GM12878 (cell line): ENCODE results near the gene F12. TPM values are rescaled to one million over a fixed set of nuclear protein-coding genes. Genes with fewer than 3 reads are reported as not detected.

Experiments used
- ATAC-seq: fragments of 200-7000 bp; cut with Tn5 transposase; 3 replicates; pipeline ENCODE4 v1.9.1; 2020; ENCODE audit warnings: mild to moderate bottlenecking, moderate library complexity
- BruUV-seq: library from RNA; stranded (reverse); fragments of 400-500 nt; replicated peaks from 2 replicates; lab custom pipeline; 2021; lab: Mats Ljungman, UMichigan
- CTCF ChIA-PET: fragments of 300-600 bp; sonication (Branson Sonifier 250); formaldehyde crosslinking; extraction: SDS; loops from one replicate; lab custom pipeline; 2021; ENCODE audit warnings: inconsistent platforms; lab: Yijun Ruan, JAX
- POLR2A ChIA-PET: fragments of 350-600 bp; formaldehyde crosslinking; extraction: SDS; loops from one replicate; lab custom pipeline; 2021; ENCODE audit warnings: inconsistent platforms; lab: Charles Lee
- RAD21 ChIA-PET: fragments of 300-600 bp; sonication (Branson Sonifier 250); formaldehyde crosslinking; loops from one replicate; lab custom pipeline; 2023; ENCODE audit warnings: antibody characterized with exemption; ENCODE audit not compliant: unreplicated experiment; lab: Charles Lee
- SMC1A ChIA-PET: fragments of 300-600 bp; sonication (Branson Sonifier 250); formaldehyde crosslinking; loops from one replicate; lab custom pipeline; 2023; ENCODE audit not compliant: unreplicated experiment, uncharacterized antibody; lab: Charles Lee
- DNase-seq: peaks from one replicate; pipeline ENCODE4 v3.0.0-alpha.2; 2011; ENCODE audit warnings: low read depth, low spot score
- FAIRE-seq: peaks from 3 replicates; lab custom pipeline; 2011; peaks lifted over from hg19 to GRCh38; lab: Jason Lieb, UNC
- H2AFZ ChIP-seq: 2 replicates; pipeline ENCODE4 v1.6.0; 2011; ENCODE audit warnings: low read depth, low read length, control low read depth; ENCODE audit not compliant: control insufficient read depth
- H3K27ac ChIP-seq: 2 replicates; pipeline ENCODE4 v1.5.1; 2011; ENCODE audit warnings: control low read depth; ENCODE audit not compliant: control insufficient read depth, insufficient read depth
- H3K27me3 ChIP-seq, 2 experiments: replicated peaks in 1 of 2; 2 replicates each; pipeline versions ENCODE4 v1.6.0 to v1.6.1; 2011; ENCODE audit warnings: low read length in 1 of 2; ENCODE audit not compliant: control insufficient read depth in 2 of 2, insufficient read depth in 2 of 2
- H3K36me3 ChIP-seq, 2 experiments: 2 replicates each; pipeline ENCODE4 v1.5.1; 2011; ENCODE audit warnings: low read length in 1 of 2; ENCODE audit not compliant: control insufficient read depth in 2 of 2, insufficient read depth in 2 of 2
- H3K4me1 ChIP-seq: 2 replicates; pipeline ENCODE4 v1.6.1; 2011; ENCODE audit warnings: mild to moderate bottlenecking, low read length, moderate library complexity, mixed read lengths; ENCODE audit not compliant: control insufficient read depth, insufficient read depth
- H3K4me2 ChIP-seq: 2 replicates; pipeline ENCODE4 v1.6.0; 2011; ENCODE audit warnings: control low read depth; ENCODE audit not compliant: control insufficient read depth, insufficient read depth
- H3K4me3 ChIP-seq: fragments of 200-600 bp; sonication (generic); 2 replicates; pipeline ENCODE4 v1.5.1; 2016
- H3K79me2 ChIP-seq: 2 replicates; pipeline ENCODE4 v1.6.0; 2011; ENCODE audit warnings: low read length; ENCODE audit not compliant: control insufficient read depth, insufficient read depth
- H3K9ac ChIP-seq: 2 replicates; pipeline ENCODE4 v1.8.0; 2011; ENCODE audit warnings: low read length, control low read depth, mixed read lengths; ENCODE audit not compliant: control insufficient read depth, insufficient read depth
- H3K9me3 ChIP-seq: replicated peaks from 3 replicates; pipeline ENCODE4 v1.5.1; 2011; ENCODE audit warnings: mild to moderate bottlenecking, low read length; ENCODE audit not compliant: control insufficient read depth, insufficient read depth
- H4K20me1 ChIP-seq: 2 replicates; pipeline ENCODE4 v1.6.0; 2011; ENCODE audit not compliant: control insufficient read depth, insufficient read depth
- BHLHE40 ChIP-seq, 2 experiments: fragments of 450-650 bp in 1 of 2; IDR thresholded peaks; 2 replicates each; pipeline ENCODE4 v1.6.1; 2011 to 2017; ENCODE audit warnings: low read depth in 2 of 2, borderline replicate concordance in 1 of 2, improper control_type of control experiment in 1 of 2, low read length in 1 of 2, mild to moderate bottlenecking in 1 of 2
- BMI1 ChIP-seq: fragments of 450-650 bp; IDR thresholded peaks from 2 replicates; pipeline ENCODE4 v1.6.1; 2016; ENCODE audit warnings: mild to moderate bottlenecking, moderate library complexity, borderline replicate concordance
- HDGF ChIP-seq: fragments of 450-650 bp; IDR thresholded peaks from 2 replicates; pipeline ENCODE4 v1.6.1; 2016; ENCODE audit warnings: antibody characterized with exemption
- MYC ChIP-seq: IDR thresholded peaks from 2 replicates; pipeline ENCODE4 v1.6.1; 2011; ENCODE audit warnings: mild to moderate bottlenecking, low read length, moderate library complexity, inconsistent platforms; ENCODE audit not compliant: insufficient read depth, insufficient replicate concordance, insufficient read length, severe bottlenecking
- RAD21 ChIP-seq: IDR thresholded peaks from 2 replicates; pipeline ENCODE4 v1.6.1; 2011; ENCODE audit warnings: mild to moderate bottlenecking, low read depth, low read length, moderate library complexity; ENCODE audit not compliant: insufficient read depth
- RFX5 ChIP-seq: IDR thresholded peaks from 2 replicates; pipeline ENCODE4 v1.6.1; 2011; ENCODE audit warnings: low read depth, low read length, improper control_type of control experiment
- YBX1 ChIP-seq: fragments of 450-650 bp; IDR thresholded peaks from 2 replicates; pipeline ENCODE4 v1.6.1; 2016; ENCODE audit warnings: antibody characterized with exemption
- WGBS: methylation state at CpG from one replicate; pipeline ENCODE4 v1.1.6; 2016; ENCODE audit warnings: low lambda C conversion rate; ENCODE audit not compliant: insufficient replicate concordance, insufficient coverage; ENCODE audit errors: missing lambda C conversion rate; 5-methylcytosine and 5-hydroxymethylcytosine counted together
- in situ Hi-C: fragments of 300-500 bp; cut with MboI; formaldehyde crosslinking; loops from 9 replicates; pipeline ENCODE4 v1.14.3; 2018; ENCODE audit warnings: mixed read lengths
- intact Hi-C: fragments of 100-400 bp; cut with micrococcal nuclease; formaldehyde crosslinking; loops from one replicate; pipeline ENCODE4 v1.14.2; 2022; ENCODE audit not compliant: unreplicated experiment
- polyA plus RNA-seq, 11 experiments: library from polyadenylated mRNA; depleted of rRNA in 4 of 11; unstranded in 6 of 11; stranded (reverse) in 5 of 11; fragments of >200 nt; fragmentation: Nextera tagmentation in 4 of 11; fragmentation: Illumina TruSeq in 1 of 11; extraction: Ambion mirVana in 4 of 11; extraction: Trizol in 1 of 11; gene quantifications; 1 replicate in 1 of 11; 2 replicates in 10 of 11; pipeline versions ENCODE4 v1.2.1 to v1.2.3, GENCODE V29; 2011 to 2016; ENCODE audit warnings: inconsistent platforms in 2 of 11, missing spikeins in 2 of 11, low read depth in 1 of 11
- total RNA-seq, 4 experiments: library from RNA; depleted of rRNA in 3 of 4; stranded (reverse); fragments of >200 nt in 3 of 4; fragmentation: Illumina TruSeq in 1 of 4; extraction: Trizol in 1 of 4; gene quantifications; 2 replicates each; pipeline versions ENCODE4 v1.2.1 to v1.2.3, GENCODE V29; 2013 to 2021
- TF ChIP-seq, protein P1 (sequence below), 3 experiments: IDR thresholded peaks in 2 of 3; conservative IDR thresholded peaks in 1 of 3; 2 replicates each; pipeline ENCODE4 v1.5.1; 2011; ENCODE audit warnings: low read depth in 3 of 3, low read length in 3 of 3, mild to moderate bottlenecking in 3 of 3, control low read depth in 2 of 3, moderate library complexity in 2 of 3, inconsistent platforms in 1 of 3, mixed read lengths in 1 of 3; ENCODE audit not compliant: control insufficient read depth in 2 of 3, insufficient read depth in 1 of 3; ENCODE audit errors: extremely low read depth in 1 of 3
- TF ChIP-seq, protein P2 (sequence below): IDR thresholded peaks from 2 replicates; pipeline ENCODE4 v1.6.1; 2011; ENCODE audit warnings: borderline replicate concordance, low read depth, mild to moderate bottlenecking, moderate library complexity, mixed read lengths, low read length; ENCODE audit not compliant: insufficient read depth; ENCODE audit errors: extremely low read length
- TF ChIP-seq, protein P3 (sequence below): fragments of 450-650 bp; formaldehyde crosslinking; IDR thresholded peaks from 2 replicates; pipeline ENCODE4 v1.4.0; 2022; ENCODE audit warnings: mild to moderate bottlenecking, moderate library complexity

Gene F12
- total and polyA plus RNA-seq, 10 of the 15 experiments (the other 5 are each of a cell fraction or from before 2014, with no cell fraction given) = 0.25 to 11.3 (median 5.5) TPM

DNA sequence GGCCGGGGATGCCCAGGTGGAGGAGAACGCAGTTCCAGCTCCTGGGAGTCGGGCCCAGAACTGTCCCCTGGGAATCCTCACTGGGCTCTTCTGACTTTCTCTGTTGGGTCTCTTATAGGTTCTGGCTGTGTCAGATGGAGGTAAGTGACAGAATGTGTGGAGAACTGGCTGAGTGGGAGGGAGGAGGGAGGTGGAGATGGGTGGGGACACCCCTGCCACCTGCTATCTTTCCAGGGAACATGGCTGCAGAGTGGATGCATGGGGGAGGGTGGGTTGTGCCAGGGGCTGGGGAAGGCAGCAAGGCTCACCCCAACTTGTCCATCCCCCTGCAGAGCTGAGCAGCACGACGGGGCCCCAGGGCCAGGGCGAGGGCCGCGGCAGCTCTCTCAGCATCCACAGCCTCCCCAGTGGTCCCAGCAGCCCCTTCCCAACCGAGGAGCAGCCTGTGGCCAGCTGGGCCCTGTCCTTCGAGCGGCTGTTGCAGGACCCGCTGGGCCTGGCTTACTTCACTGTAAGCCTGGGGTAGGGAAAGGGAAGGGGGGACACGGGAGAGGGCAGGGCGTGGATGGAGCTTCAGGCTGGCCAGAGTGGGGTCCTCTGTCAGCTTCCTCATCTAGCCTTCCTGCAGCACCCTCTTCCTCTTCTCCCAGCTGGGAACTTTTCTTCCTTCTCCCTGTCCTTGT, 43.4 kb downstream of the F12 start:
- no peaks in the 10 kb centered on the region for H3K27me3 ChIP-seq
- WGBS = 94% methylated on average over 13 of the region's 14 CpGs
- no peak overlapping the region for H3K9ac ChIP-seq
- H3K79me2 ChIP-seq = peaks cover 39% of the 10 kb centered on the region
- H3K4me2 ChIP-seq = 0 out of 2 replicates have a peak overlapping the region, but pooled peaks have one; percentile 7
- no peak for DNase-seq
- SMC1A ChIA-PET = interaction anchor here (2.8 to 3.7 kb wide), 2 partner anchors 24 to 37 kb away, joined by 10 to 32 read pairs; no protein-coding TSS in a partner anchor
- in situ Hi-C loops (no loop called here), intact Hi-C loops (no loop called here)
- RAD21 ChIA-PET = interaction anchor here (0.6 to 4.4 kb wide), 3 partner anchors 14 to 65 kb away, joined by 4 to 29 read pairs (median 5); partner anchors contain the start of gene LMAN2
- H3K36me3 ChIP-seq = peaks cover 12 to 14% of the 10 kb centered on the region in 2 experiments
- no peak overlapping the region for H3K4me3 ChIP-seq
- CTCF ChIA-PET = interaction anchor here (0.7 to 3.7 kb wide), 6 partner anchors 11 to 47 kb away, joined by 3 to 22 read pairs (median 6); partner anchors contain the start of gene LMAN2
- H3K9me3 ChIP-seq = no peaks in the 10 kb centered on the region
- H4K20me1 ChIP-seq = no peaks in the 10 kb centered on the region
- H2AFZ ChIP-seq = no peak overlapping the region
- H3K4me1 ChIP-seq = peaks cover 60% of the 10 kb centered on the region
- BruUV-seq = no TSS peak
- POLR2A ChIA-PET = interaction anchor here (1.6 kb wide), 1 partner anchor 132 kb away, joined by 4 read pairs; the partner anchor contains the start of gene PDLIM7
- no peak for ATAC-seq
- 0 out of 2 replicates have a peak overlapping the region, but pooled peaks have one; percentile 50 for H3K27ac ChIP-seq
- no peak for FAIRE-seq
- TF ChIP-seq RFX5 = no peak
- no peak for TF ChIP-seq HDGF
- no peak for TF ChIP-seq BHLHE40 (IDR thresholded peaks at IDR 0.05; ENCODE audit: borderline replicate concordance in 1 of 2, low read depth in 2 of 2, low read length in 1 of 2)
- TF ChIP-seq, protein P1, sequence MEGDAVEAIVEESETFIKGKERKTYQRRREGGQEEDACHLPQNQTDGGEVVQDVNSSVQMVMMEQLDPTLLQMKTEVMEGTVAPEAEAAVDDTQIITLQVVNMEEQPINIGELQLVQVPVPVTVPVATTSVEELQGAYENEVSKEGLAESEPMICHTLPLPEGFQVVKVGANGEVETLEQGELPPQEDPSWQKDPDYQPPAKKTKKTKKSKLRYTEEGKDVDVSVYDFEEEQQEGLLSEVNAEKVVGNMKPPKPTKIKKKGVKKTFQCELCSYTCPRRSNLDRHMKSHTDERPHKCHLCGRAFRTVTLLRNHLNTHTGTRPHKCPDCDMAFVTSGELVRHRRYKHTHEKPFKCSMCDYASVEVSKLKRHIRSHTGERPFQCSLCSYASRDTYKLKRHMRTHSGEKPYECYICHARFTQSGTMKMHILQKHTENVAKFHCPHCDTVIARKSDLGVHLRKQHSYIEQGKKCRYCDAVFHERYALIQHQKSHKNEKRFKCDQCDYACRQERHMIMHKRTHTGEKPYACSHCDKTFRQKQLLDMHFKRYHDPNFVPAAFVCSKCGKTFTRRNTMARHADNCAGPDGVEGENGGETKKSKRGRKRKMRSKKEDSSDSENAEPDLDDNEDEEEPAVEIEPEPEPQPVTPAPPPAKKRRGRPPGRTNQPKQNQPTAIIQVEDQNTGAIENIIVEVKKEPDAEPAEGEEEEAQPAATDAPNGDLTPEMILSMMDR (IDR thresholded peaks at IDR 0.05 in 2 of 3, conservative IDR thresholded peaks at IDR 0.05 in 1 of 3; ENCODE audit: control insufficient read depth in 2 of 3, extremely low read depth in 1 of 3, insufficient read depth in 1 of 3, low read depth in 3 of 3, low read length in 3 of 3) = no peak
- no peak for TF ChIP-seq MYC
- no peak for TF ChIP-seq RAD21
- TF ChIP-seq YBX1 = no peak
- no peak for TF ChIP-seq BMI1
- TF ChIP-seq, protein P2, sequence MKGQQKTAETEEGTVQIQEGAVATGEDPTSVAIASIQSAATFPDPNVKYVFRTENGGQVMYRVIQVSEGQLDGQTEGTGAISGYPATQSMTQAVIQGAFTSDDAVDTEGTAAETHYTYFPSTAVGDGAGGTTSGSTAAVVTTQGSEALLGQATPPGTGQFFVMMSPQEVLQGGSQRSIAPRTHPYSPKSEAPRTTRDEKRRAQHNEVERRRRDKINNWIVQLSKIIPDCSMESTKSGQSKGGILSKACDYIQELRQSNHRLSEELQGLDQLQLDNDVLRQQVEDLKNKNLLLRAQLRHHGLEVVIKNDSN = no peak
- TF ChIP-seq, protein P3, sequence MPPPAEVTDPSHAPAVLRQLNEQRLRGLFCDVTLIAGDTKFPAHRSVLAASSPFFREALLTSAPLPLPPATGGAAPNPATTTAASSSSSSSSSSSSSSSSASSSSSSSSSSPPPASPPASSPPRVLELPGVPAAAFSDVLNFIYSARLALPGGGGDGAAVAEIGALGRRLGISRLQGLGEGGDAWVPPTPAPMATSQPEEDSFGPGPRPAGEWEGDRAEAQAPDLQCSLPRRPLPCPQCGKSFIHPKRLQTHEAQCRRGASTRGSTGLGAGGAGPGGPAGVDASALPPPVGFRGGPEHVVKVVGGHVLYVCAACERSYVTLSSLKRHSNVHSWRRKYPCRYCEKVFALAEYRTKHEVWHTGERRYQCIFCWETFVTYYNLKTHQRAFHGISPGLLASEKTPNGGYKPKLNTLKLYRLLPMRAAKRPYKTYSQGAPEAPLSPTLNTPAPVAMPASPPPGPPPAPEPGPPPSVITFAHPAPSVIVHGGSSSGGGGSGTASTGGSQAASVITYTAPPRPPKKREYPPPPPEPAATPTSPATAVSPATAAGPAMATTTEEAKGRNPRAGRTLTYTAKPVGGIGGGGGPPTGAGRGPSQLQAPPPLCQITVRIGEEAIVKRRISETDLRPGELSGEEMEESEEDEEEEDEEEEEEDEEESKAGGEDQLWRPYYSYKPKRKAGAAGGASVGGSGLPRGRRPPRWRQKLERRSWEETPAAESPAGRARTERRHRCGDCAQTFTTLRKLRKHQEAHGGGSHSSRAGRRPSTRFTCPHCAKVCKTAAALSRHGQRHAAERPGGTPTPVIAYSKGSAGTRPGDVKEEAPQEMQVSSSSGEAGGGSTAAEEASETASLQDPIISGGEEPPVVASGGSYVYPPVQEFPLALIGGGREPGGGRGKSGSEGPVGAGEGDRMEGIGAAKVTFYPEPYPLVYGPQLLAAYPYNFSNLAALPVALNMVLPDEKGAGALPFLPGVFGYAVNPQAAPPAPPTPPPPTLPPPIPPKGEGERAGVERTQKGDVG (CRISPR knock-in tag) = no peak
